Keratinocyte (primary cell): ENCODE results near the gene DHRSX. TPM values are rescaled to one million over a fixed set of nuclear protein-coding genes. Genes with fewer than 3 reads are reported as not detected.
A peak's percentile ranks its signal among the peaks of the same experiment; 100 is the strongest.

ENCODE experiments used
- DNase-seq: peaks from one replicate; pipeline ENCODE4 v3.0.0-alpha.2; 2011; ENCODE audit warnings: low read depth, missing footprints, low spot score
- FAIRE-seq: peaks from 2 replicates; lab custom pipeline; 2011; peaks lifted over from hg19 to GRCh38; lab: Jason Lieb, UNC
- H2AFZ ChIP-seq: 2 replicates; pipeline ENCODE4 v1.6.0; 2012; ENCODE audit warnings: low read length, control low read depth, inconsistent platforms; ENCODE audit not compliant: control insufficient read depth
- H3K27ac ChIP-seq: 2 replicates; pipeline ENCODE4 v1.5.1; 2011; ENCODE audit warnings: low read length; ENCODE audit not compliant: control insufficient read depth, insufficient read depth
- H3K27me3 ChIP-seq: 3 replicates; pipeline ENCODE4 v1.6.0; 2011; ENCODE audit warnings: low read length; ENCODE audit not compliant: control insufficient read depth, insufficient read depth; ENCODE audit errors: extremely low read depth
- H3K36me3 ChIP-seq, 2 experiments: 2 replicates in 1 of 2; 3 replicates in 1 of 2; pipeline ENCODE4 v1.5.1; 2011; ENCODE audit warnings: low read length in 2 of 2, mild to moderate bottlenecking in 1 of 2; ENCODE audit not compliant: control insufficient read depth in 2 of 2, insufficient read depth in 2 of 2; ENCODE audit errors: extremely low read depth in 1 of 2
- H3K4me1 ChIP-seq: 3 replicates; pipeline ENCODE4 v1.5.1; 2011; ENCODE audit warnings: low read length; ENCODE audit not compliant: control insufficient read depth, insufficient read depth; ENCODE audit errors: extremely low read depth
- H3K4me2 ChIP-seq: 3 replicates; pipeline ENCODE4 v1.6.0; 2011; ENCODE audit warnings: low read depth, low read length; ENCODE audit not compliant: control insufficient read depth, insufficient read depth; ENCODE audit errors: extremely low read depth
- H3K4me3 ChIP-seq, 3 experiments: fragments of 200-600 bp in 1 of 3; sonication (generic) in 1 of 3; 2 replicates in 2 of 3; 3 replicates in 1 of 3; pipeline ENCODE4 v1.5.1; 2011 to 2016; ENCODE audit warnings: low read length in 3 of 3, mild to moderate bottlenecking in 3 of 3, control low read depth in 2 of 3, inconsistent platforms in 1 of 3, low read depth in 1 of 3, mixed read lengths in 1 of 3, mixed run types in 1 of 3, moderate library complexity in 1 of 3; ENCODE audit not compliant: control insufficient read depth in 2 of 3, insufficient read depth in 2 of 3; ENCODE audit errors: extremely low read depth in 1 of 3
- H3K79me2 ChIP-seq: 2 replicates; pipeline ENCODE4 v1.6.0; 2012; ENCODE audit warnings: low read length; ENCODE audit not compliant: control insufficient read depth, insufficient read depth
- H3K9ac ChIP-seq: 3 replicates; pipeline ENCODE4 v1.6.0; 2011; ENCODE audit warnings: low read length; ENCODE audit not compliant: control insufficient read depth, insufficient read depth; ENCODE audit errors: extremely low read depth
- H3K9me1 ChIP-seq: 3 replicates; pipeline ENCODE4 v1.6.0; 2011; ENCODE audit warnings: low read length; ENCODE audit not compliant: control insufficient read depth, insufficient read depth; ENCODE audit errors: extremely low read depth
- H3K9me3 ChIP-seq: 2 replicates; pipeline ENCODE4 v1.5.1; 2012; ENCODE audit warnings: low read depth, low read length; ENCODE audit not compliant: control insufficient read depth
- H4K20me1 ChIP-seq: 3 replicates; pipeline ENCODE4 v1.6.0; 2011; ENCODE audit warnings: low read length; ENCODE audit not compliant: control insufficient read depth, insufficient read depth; ENCODE audit errors: extremely low read depth
- EZH2 ChIP-seq: IDR thresholded peaks from one replicate; pipeline ENCODE4 v1.6.1; 2012; ENCODE audit warnings: inconsistent platforms, mild to moderate bottlenecking, low read length, moderate library complexity
- dilution Hi-C: fragments of 300-500 bp; cut with MboI; formaldehyde crosslinking; loops from one replicate; pipeline ENCODE4 v1.7.0; 2020; ENCODE audit warnings: low sequenced_read_pairs; ENCODE audit not compliant: extremely low pct_ligation_motif_present
- polyA plus RNA-seq, 5 experiments: library from polyadenylated mRNA; depleted of rRNA in 3 of 5; stranded (reverse) in 3 of 5; stranded (forward) in 1 of 5; unstranded in 1 of 5; fragments of >200 nt; gene quantifications; 1 replicate in 1 of 5; 2 replicates in 3 of 5; 3 replicates in 1 of 5; pipeline versions ENCODE4 v1.2.1 to v1.2.3, GENCODE V29; 2011 to 2012; ENCODE audit warnings: missing spikeins in 2 of 5, low read depth in 1 of 5, low replicate concordance in 1 of 5
- TF ChIP-seq, protein P1 (sequence below), 3 experiments: IDR thresholded peaks in 1 of 3; conservative IDR thresholded peaks in 1 of 3; optimal IDR thresholded peaks in 1 of 3; 2 replicates in 2 of 3; 3 replicates in 1 of 3; pipeline versions ENCODE3 to v1.5.1; 2011; ENCODE audit warnings: low read length in 3 of 3, mild to moderate bottlenecking in 3 of 3, moderate library complexity in 2 of 3, control low read depth in 1 of 3, inconsistent platforms in 1 of 3; ENCODE audit not compliant: insufficient read depth in 2 of 3; ENCODE audit errors: extremely low read depth in 1 of 3

Gene DHRSX
- polyA plus RNA-seq, 1 donor (not counting 4 experiments of a cell fraction or from before 2014, with no cell fraction given), result 20.4 TPM

DNA sequence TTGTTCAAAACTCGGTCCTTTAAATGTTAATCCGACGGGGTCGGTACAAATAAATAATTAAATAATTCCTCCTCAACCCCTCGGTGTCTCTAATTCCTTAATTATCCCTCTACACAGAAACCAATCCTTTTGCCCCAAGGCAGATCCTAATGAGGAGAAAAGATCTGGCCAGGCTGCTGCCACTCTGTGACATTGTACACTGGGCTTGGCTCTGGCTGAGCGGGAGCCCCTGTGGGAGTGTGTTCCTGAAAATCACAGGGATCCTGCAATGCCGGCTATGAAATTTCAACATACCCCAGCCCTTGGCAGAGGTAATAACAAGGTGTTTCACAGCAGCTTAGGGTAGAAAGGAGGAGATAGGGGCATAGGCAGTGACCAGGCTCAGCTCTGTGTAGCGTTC, 96.0 kb downstream of the DHRSX start:
- Histone ChIP-seq H3K4me2 (no peak overlapping the region), H2AFZ (no peak overlapping the region), H3K79me2 (no peaks in the 10 kb centered on the region), H3K27ac (no peak overlapping the region), H3K4me3 (no peak overlapping the region), H3K9me1 (no peaks in the 10 kb centered on the region), H3K27me3 (no peaks in the 10 kb centered on the region), H3K9me3 (no peaks in the 10 kb centered on the region), H3K4me1 (peaks cover 19% of the 10 kb centered on the region), H4K20me1 (no peaks in the 10 kb centered on the region), H3K9ac (no peak overlapping the region), H3K36me3 (peaks cover 4 to 8% of the 10 kb centered on the region in 2 experiments)
- TF ChIP-seq EZH2, result no peak
- TF ChIP-seq, protein P1, sequence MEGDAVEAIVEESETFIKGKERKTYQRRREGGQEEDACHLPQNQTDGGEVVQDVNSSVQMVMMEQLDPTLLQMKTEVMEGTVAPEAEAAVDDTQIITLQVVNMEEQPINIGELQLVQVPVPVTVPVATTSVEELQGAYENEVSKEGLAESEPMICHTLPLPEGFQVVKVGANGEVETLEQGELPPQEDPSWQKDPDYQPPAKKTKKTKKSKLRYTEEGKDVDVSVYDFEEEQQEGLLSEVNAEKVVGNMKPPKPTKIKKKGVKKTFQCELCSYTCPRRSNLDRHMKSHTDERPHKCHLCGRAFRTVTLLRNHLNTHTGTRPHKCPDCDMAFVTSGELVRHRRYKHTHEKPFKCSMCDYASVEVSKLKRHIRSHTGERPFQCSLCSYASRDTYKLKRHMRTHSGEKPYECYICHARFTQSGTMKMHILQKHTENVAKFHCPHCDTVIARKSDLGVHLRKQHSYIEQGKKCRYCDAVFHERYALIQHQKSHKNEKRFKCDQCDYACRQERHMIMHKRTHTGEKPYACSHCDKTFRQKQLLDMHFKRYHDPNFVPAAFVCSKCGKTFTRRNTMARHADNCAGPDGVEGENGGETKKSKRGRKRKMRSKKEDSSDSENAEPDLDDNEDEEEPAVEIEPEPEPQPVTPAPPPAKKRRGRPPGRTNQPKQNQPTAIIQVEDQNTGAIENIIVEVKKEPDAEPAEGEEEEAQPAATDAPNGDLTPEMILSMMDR (optimal IDR thresholded peaks at IDR 0.05 in 1 of 3, IDR thresholded peaks at IDR 0.05 in 1 of 3, conservative IDR thresholded peaks at IDR 0.05 in 1 of 3; ENCODE audit: extremely low read depth in 1 of 3, insufficient read depth in 2 of 3, low read length in 3 of 3), result no peak
- no peak for DNase-seq
- no peak for FAIRE-seq
- dilution Hi-C loops, result no loop called here

GRCh38 chrX:2402361-2402690, 98.5 kb downstream of the DHRSX start:
- no peak for DNase-seq
- peak overlapping the region; percentile 51 for H2AFZ ChIP-seq
- dilution Hi-C loops, result no loop called here
- FAIRE-seq, result no peak
- peak overlapping the region; percentile 94 for H3K27ac ChIP-seq
- H3K4me1 ChIP-seq, result peaks cover 28% of the 10 kb centered on the region
- no peaks in the 10 kb centered on the region for H3K79me2 ChIP-seq
- H3K4me2 ChIP-seq, result peak overlapping the region; percentile 84
- H3K36me3 ChIP-seq, result peaks cover 4 to 5% of the 10 kb centered on the region in 2 experiments
- H3K27me3 ChIP-seq, result no peaks in the 10 kb centered on the region
- no peaks in the 10 kb centered on the region for H4K20me1 ChIP-seq
- H3K9me1 ChIP-seq, result no peaks in the 10 kb centered on the region
- H3K4me3 ChIP-seq, result peak overlapping the region in 2 of 3 experiments; percentile 0 to 15
- TF ChIP-seq, protein P1 (optimal IDR thresholded peaks at IDR 0.05 in 1 of 3, IDR thresholded peaks at IDR 0.05 in 1 of 3, conservative IDR thresholded peaks at IDR 0.05 in 1 of 3; ENCODE audit: extremely low read depth in 1 of 3, insufficient read depth in 2 of 3, low read length in 3 of 3), result no peak
- TF ChIP-seq EZH2, result no peak
- no peaks in the 10 kb centered on the region for H3K9me3 ChIP-seq
- peak overlapping the region; percentile 79 for H3K9ac ChIP-seq
